ENCODE data around the gene CFL2. TPM values are rescaled to one million over a fixed set of nuclear protein-coding genes. Genes with fewer than 3 reads are reported as not detected.
A peak's percentile ranks its signal among the peaks of the same experiment; 100 is the strongest.

Gene CFL2
- polyA plus RNA-seq, 1 of the 3 experiments (the other 2 are of a cell fraction) = 48.1 TPM

- Histone ChIP-seq H3K4me2 (0 out of 2 replicates have a peak overlapping the region, but pooled peaks have one; percentile 3), H3K4me1 (ENCODE audit: control insufficient read depth in 1 of 2, insufficient read depth in 2 of 2, low read depth in 1 of 2, low read length in 1 of 2) (peaks cover 0 to 5% of the 10 kb centered on the region in 2 experiments; a peak in 2 of 4 replicates), H3K9ac (no peak overlapping the region), H3K27ac (ENCODE audit: low read depth in 2 of 2, low read length in 1 of 2) (no peak overlapping the region), H3K79me2 (ENCODE audit: insufficient read depth) (no peaks in the 10 kb centered on the region), H3K4me3 (ENCODE audit: low read depth in 2 of 2, low read length in 1 of 2) (peak overlapping the region in 1 of 2 experiments; percentile 15; a peak in 1 of 4 replicates), H3K9me3 (no peaks in the 10 kb centered on the region), H3K9me2 (no peaks in the 10 kb centered on the region), H3K27me3 (ENCODE audit: insufficient read depth) (no peaks in the 10 kb centered on the region), H3F3A (replicated peaks; ENCODE audit: insufficient read depth) (peaks cover 8% of the 10 kb centered on the region), H4K20me1 (ENCODE audit: insufficient read depth) (no peaks in the 10 kb centered on the region), H2AFZ (ENCODE audit: low read depth) (peak overlapping the region; percentile 80), H3K36me3 (replicated peaks in 1 of 2; ENCODE audit: control insufficient read depth in 1 of 2, insufficient read depth in 2 of 2, low read length in 1 of 2) (no peaks in the 10 kb centered on the region)
- WGBS (ENCODE audit: low lambda C conversion rate) = 9% methylated on average over 10 of the region's 10 CpGs
- TF ChIP-seq RFX5 (IDR thresholded peaks at IDR 0.05; ENCODE audit: low read length) (0 out of 2 replicates have a peak, but pooled peaks have one; percentile 15), ELF1 (IDR thresholded peaks at IDR 0.05) (no peak), RAD21 (IDR thresholded peaks at IDR 0.05; ENCODE audit: low read length) (peak; percentile 81), CTCF (IDR thresholded peaks at IDR 0.05) (peak; percentile 77), SMC3 (IDR thresholded peaks at IDR 0.05; ENCODE audit: low read depth, low read length) (peak; percentile 81), PBX3 (IDR thresholded peaks at IDR 0.05) (no peak)
- ChIA-PET POLR2A (interaction anchor here (0.9 kb wide), 1 partner anchor 9 kb away, joined by 3 read pairs; the partner anchor contains the start of gene CFL2), CTCF (interaction anchor here (0.6 to 5.1 kb wide), 44 partner anchors 11 to 964 kb away, joined by 3 to 107 read pairs (median 4); partner anchors contain the start of genes BAZ1A and CFL2)
- peak; percentile 74 for DNase-seq
Observed at GRCh38 chr14:34722723-34723545, 8.5 kb upstream of the CFL2 start.

- peaks cover 0 to 5% of the 10 kb centered on the region in 2 experiments; a peak in 2 of 4 replicates for H3K4me1 ChIP-seq (ENCODE audit: control insufficient read depth in 1 of 2, insufficient read depth in 2 of 2, low read depth in 1 of 2, low read length in 1 of 2)
- no peak overlapping the region for H2AFZ ChIP-seq (ENCODE audit: low read depth)
- no peaks in the 10 kb centered on the region for H3K9me3 ChIP-seq
- no peak overlapping the region for H3K27ac ChIP-seq (ENCODE audit: low read depth in 2 of 2, low read length in 1 of 2)
- ChIA-PET CTCF (interaction anchor here (0.6 to 3.6 kb wide), 3 partner anchors 9 to 49 kb away, joined by 3 to 56 read pairs (median 12); partner anchors contain the start of gene CFL2), POLR2A (no interaction called here)
- WGBS (ENCODE audit: low lambda C conversion rate) = 94% methylated on average over 2 of the region's 2 CpGs
- peaks cover 8% of the 10 kb centered on the region for H3F3A ChIP-seq (replicated peaks; ENCODE audit: insufficient read depth)
- H4K20me1 ChIP-seq (ENCODE audit: insufficient read depth) = no peaks in the 10 kb centered on the region
- H3K4me2 ChIP-seq = no peak overlapping the region
- H3K36me3 ChIP-seq (replicated peaks in 1 of 2; ENCODE audit: control insufficient read depth in 1 of 2, insufficient read depth in 2 of 2, low read length in 1 of 2) = no peaks in the 10 kb centered on the region
- no peak overlapping the region for H3K4me3 ChIP-seq (ENCODE audit: low read depth in 2 of 2, low read length in 1 of 2)
- no peaks in the 10 kb centered on the region for H3K9me2 ChIP-seq
- no peak for DNase-seq
- no peaks in the 10 kb centered on the region for H3K79me2 ChIP-seq (ENCODE audit: insufficient read depth)
- TF ChIP-seq JUND (IDR thresholded peaks at IDR 0.05) (no peak), CHD2 (IDR thresholded peaks at IDR 0.05; ENCODE audit: low read length, partially characterized antibody) (no peak), NRF1 (IDR thresholded peaks at IDR 0.05; ENCODE audit: low read depth, low read length) (no peak), FOXJ3 (CRISPR knock-in tag; IDR thresholded peaks at IDR 0.05) (no peak), RFX5 (IDR thresholded peaks at IDR 0.05; ENCODE audit: low read length) (no peak), FOXM1 (IDR thresholded peaks at IDR 0.05; ENCODE audit: low read depth) (no peak), GATA2 (CRISPR knock-in tag; IDR thresholded peaks at IDR 0.05) (no peak), RCOR1 (IDR thresholded peaks at IDR 0.05; ENCODE audit: low read length) (no peak), TCF12 (IDR thresholded peaks at IDR 0.05) (no peak), MAX (IDR thresholded peaks at IDR 0.05; ENCODE audit: low read depth) (no peak), RAD21 (IDR thresholded peaks at IDR 0.05; ENCODE audit: low read length) (no peak), GABPA (IDR thresholded peaks at IDR 0.05; ENCODE audit: low read depth) (no peak), FOSL2 (IDR thresholded peaks at IDR 0.05; ENCODE audit: borderline replicate concordance, low read depth) (no peak), TEAD4 (IDR thresholded peaks at IDR 0.05; ENCODE audit: borderline replicate concordance, insufficient read depth) (no peak), TAF1 (IDR thresholded peaks at IDR 0.05; ENCODE audit: borderline replicate concordance, low read depth, low read length) (no peak)
- H3K9ac ChIP-seq = no peak overlapping the region
- no peaks in the 10 kb centered on the region for H3K27me3 ChIP-seq (ENCODE audit: insufficient read depth)
Observed at GRCh38 chr14:34721129-34721528, 6.7 kb upstream of the CFL2 start.
